ENCODE data around the gene CSNK2A1.
"Not testable (repeated sequence)": the region's sequence is repeated elsewhere in the genome, so short reads cannot be mapped to it uniquely, and the experiment has no call there.

CSNK2A1 gene

GRCh38 chr20:543369-544152, at the start of gene CSNK2A1:
CSNK2A1 (minus strand) TSS chr20:543790; CDS start chr20:508551, 35,239 bp downstream.
- DNase-seq = peak; percentile 93

DNA sequence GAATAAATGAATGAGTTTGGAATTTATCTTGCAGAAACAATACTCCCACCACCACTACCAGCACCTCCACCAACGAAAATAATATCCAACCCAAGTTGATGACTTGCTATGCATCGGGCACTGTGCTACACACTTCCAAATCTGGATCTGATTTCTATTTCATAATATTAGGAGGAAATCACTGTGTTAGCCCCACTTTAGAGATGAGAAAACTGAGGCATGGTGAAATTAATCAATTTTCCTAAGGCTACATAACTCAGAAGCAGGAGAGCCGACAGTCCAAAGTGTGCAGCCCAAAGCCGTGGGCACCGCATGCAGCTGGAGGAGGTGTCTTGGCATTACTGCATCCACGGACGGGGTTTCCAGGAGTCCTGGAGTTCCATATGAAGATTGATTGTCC, 48.9 kb upstream of the CSNK2A1 start:
- no peak for DNase-seq

DNA sequence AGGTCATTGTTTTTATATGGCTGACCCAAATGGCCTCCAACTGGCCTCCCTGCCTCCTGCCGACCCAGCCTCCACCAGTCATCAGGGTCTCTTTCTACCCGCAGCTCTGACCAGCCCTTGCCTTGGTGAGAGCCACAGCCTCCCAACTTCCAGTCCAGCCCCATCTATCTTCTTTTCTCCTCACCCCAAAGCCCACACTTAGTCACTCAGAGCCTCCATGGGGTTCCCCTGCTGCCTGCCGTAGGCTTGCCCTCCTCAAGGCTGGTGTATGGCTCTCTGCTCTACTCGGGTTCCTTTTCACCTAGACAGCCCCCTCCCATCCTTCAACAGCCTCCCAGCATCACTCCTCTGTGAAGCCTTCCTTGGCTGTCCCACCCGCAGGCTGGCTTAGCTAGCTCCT, 48.4 kb upstream of the CSNK2A1 start:
- DNase-seq = no peak

DNA sequence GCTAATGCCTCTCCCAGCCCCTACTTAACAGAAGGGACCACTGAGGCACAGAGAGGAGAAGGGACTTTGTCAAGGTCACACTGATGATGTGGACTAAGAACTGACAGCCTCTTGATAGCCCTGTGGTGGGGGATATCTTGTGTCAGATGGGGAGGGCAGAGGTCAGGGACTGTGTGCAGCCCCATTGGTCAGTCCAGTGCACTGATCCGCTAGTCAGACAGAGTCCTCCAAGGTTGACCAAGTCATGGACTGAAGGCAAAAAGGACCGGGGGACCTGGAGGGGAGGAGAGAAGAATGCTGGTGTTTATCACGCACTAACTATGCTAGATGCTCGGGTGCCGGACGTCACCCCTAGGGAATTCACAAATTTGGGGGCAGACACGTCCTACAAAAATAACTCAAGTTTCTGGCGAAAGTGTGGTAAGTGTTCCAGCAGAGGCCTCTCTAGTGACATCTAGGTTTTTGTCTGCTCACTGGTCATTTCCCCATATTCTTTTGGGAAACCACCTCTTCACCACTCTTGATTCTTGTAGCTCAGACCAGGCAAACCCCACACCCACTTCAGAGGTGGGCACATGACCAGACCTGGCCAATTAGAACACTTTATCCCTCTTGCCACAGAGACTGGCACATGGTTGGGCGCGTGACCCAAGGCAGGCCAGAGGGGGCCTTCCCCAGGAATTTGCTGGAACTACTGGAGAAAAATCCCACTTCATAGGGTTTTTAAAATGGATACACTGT, 45.5 kb upstream of the CSNK2A1 start:
- no peak for DNase-seq

- no peak for DNase-seq
Observed at GRCh38 chr20:588476-588875, 44.9 kb upstream of the CSNK2A1 start.

DNA sequence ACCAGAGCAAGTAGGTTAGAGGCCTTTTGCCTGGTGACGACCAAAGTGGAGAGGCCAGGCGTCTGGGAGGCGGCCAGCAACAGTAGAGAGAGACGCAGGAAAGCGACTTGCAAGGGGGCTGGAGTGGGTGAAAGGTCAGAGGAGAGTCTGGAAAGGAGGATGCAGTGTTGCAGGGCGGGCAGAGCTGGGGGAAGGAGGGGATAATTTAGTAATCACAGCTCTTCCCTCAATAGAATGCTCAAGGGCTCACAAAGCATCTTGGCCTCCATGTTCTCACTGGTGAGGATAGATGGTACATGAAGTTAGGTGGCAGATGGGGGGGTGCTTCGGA, 41.3 kb upstream of the CSNK2A1 start:
- DNase-seq = no peak

- DNase-seq = no peak
Observed at GRCh38 chr20:584161-584970, 40.8 kb upstream of the CSNK2A1 start.

DNA sequence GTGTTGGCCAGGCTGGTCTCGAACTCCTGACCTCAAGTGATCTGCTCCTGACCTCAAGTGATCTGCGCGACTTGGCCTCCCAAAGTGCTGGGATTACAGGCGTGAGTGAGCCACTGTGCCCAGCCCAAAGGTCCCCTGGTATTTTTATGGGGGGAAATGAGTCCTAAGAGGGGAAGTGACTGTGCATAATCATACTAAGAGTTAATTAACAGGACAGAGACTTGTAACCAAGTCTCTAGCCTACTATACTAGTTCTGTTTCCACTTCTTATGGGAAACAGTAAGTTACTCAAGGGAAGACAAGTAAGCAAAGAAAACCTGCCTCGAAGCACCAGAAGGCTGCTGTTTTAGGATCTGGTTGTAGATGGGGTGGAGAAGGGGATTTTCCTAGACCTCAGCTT, 38.6 kb upstream of the CSNK2A1 start:
- DNase-seq = no peak

DNA sequence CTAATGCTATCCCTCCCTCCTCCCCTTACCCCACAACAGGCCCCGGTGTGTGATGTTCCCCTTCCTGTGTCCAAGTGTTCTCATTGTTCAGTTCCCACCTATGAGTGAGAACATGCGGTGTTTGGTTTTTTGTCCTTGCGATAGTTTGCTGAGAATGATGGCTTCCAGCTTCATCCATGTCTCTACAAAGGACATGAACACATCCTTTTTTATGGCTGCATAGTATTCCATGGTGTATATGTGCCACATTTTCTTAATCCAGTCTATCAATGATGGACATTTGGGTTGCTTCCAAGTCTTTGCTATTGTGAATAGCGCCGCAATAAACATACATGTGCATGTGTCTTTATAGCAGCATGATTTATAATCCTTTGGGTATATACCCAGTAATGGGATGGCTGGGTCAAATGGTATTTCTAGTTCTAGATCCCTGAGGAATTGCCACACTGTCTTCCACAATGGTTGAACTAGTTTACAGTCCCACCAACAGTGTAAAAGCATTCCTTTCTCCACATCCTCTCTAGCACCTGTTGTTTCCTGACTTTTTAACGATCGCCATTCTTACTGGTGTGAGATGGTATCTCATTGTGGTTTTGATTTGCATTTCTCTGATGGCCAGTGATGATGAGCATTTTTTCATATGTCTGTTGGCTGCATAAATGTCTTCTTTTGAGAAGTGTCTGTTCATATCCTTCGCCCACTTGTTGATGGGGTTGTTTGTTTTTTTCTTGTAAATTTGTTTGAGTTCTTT, 35.5 kb upstream of the CSNK2A1 start:
- not testable (repeated sequence) for DNase-seq

- no peak for DNase-seq
Observed at GRCh38 chr20:577167-577791, 33.7 kb upstream of the CSNK2A1 start.

GRCh38 chr20:576156-576555, 32.6 kb upstream of the CSNK2A1 start:
- no peak for DNase-seq

- DNase-seq = no peak
Observed at GRCh38 chr20:575230-575629, 31.6 kb upstream of the CSNK2A1 start.

- DNase-seq = no peak
Observed at GRCh38 chr20:574297-574942, 30.8 kb upstream of the CSNK2A1 start.

- DNase-seq = no peak
Observed at GRCh38 chr20:573414-574296, 30.1 kb upstream of the CSNK2A1 start.

DNA sequence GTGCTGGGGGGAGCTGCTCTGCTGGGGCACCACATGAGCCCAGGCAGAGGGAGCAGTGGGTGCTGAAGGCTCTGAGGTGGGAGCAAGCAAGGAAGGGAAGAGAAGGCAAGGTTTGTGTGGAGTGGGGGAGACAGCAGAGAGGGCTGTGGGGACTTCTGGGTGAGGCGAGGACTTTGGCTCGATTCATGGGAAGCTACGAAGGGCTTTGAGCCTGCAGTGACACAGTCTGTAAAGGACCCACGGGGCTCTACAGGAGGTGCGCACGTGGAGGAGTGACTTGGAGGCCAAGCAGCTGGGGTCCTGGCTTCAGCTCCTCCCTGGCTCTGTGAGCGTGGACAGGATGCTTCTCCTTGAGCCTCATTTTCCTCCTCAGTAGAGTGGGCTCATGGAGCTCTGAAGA, 29.1 kb upstream of the CSNK2A1 start:
- DNase-seq = no peak

- no peak for DNase-seq
Observed at GRCh38 chr20:571754-572441, 28.3 kb upstream of the CSNK2A1 start.

- no peak for DNase-seq
Observed at GRCh38 chr20:568673-569415, 25.3 kb upstream of the CSNK2A1 start.

DNA sequence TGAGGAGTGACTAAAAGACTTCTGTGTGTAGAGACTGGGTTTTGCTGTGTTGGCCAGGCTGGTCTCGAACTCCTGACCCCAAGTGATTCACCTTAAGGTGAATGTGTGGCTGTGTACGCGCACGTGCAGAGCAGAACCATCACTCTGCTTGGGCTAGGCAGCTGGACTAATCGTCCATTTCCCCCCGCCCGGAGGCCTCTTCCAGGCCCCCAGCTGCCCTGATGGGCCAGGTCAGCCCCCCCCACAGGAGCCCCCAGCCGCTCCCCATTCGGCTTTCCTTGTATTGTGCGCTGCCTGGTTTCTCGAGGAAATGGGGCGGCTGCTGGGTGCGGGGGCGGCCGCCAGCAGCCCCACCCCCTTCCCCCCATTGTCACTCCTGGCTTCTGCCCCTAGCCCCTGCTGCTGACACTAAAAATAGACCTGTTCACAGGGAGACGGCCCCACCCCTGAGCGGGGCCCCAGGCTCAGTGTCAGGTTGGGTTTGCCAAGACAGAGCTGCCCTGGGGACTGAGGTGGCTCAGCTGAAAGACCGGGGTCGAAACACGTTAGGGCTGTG, 24.6 kb upstream of the CSNK2A1 start:
- DNase-seq = no peak

DNA sequence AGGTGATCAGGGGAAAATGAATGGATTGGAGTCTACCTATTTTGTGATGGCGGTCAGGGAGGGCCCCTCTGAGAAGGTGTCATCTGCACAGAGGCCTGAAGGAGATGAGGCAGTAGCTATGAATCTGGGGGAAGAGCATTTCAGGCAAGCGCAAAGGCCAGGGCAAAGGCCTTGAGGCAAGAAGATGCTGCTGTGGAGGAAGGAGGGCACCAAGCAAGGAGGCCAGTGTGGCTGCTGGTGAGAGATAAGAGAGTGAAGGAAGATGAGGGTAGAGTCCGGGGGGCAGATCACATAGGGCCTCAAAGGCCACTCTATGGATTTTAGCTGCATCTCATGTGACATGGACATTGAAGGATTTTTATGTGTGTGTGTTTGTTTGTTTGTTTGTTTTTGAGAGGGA, 20.6 kb upstream of the CSNK2A1 start:
- no peak for DNase-seq

Data from NCI-H1417 treated with DMSO at 0.1 percent for 48 hours (cell line).